RPMI7951 (cell line): ENCODE results near the gene AIG1. TPM values are rescaled to one million over a fixed set of nuclear protein-coding genes. Genes with fewer than 3 reads are reported as not detected.

Source experiments
- DNase-seq: peaks from one replicate; pipeline ENCODE4 v3.0.0-alpha.2; 2012; ENCODE audit warnings: low read depth
- total RNA-seq: library from RNA; depleted of rRNA; stranded (reverse); fragments of >200 nt; shearing (Covaris generic); gene quantifications from 2 replicates; pipeline ENCODE4 v1.2.3, GENCODE V29; 2014

AIG1 gene
- total RNA-seq, 1 experiment from 2014 or later = 112 TPM

DNA sequence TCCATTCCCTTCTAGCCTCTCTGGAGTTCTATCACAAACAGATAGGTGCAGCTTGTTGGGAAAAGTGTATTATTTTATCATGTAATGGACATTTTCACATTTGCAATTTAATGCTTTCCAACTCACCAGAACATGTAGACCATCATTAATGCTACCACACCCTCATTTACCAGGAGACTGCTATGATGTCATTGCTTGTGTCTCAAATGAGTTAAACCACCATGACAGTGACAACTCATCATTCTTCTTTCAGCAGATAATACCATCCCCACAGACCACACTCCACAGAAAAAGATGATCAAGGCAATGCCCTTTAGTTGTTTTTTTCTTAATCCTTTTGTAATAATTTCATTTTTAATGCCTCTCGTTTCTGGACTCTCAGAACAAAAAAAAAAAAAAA, 168.7 kb downstream of the AIG1 start:
- peak; percentile 17 for DNase-seq

GRCh38 chr6:143232849-143233248, 172.2 kb downstream of the AIG1 start:
- DNase-seq = peak; percentile 49

GRCh38 chr6:143233554-143234285, 173.0 kb downstream of the AIG1 start:
- no peak for DNase-seq

DNA sequence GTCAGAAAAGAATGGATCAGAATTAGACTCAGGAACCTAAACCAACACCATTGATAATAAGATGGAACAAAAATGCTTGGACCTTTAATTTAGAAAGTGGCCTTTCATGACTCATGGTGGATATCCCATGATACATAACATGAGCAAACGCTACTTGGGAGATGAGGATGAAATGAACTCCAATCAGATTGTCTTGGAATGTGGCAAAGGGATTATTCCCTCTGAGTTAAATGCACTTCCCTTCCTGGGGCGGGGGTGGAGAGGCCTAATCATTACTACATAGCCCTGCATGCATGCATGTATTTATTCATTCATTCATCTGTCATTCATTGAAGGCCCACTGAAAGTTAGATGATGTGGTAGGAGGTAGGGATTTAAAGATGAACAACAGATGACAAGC, 174.0 kb downstream of the AIG1 start:
- DNase-seq = peak; percentile 24

- peak; percentile 66 for DNase-seq
Observed at GRCh38 chr6:143236151-143236798, 175.6 kb downstream of the AIG1 start.

GRCh38 chr6:143238306-143238705, 177.6 kb downstream of the AIG1 start:
- DNase-seq = no peak

DNA sequence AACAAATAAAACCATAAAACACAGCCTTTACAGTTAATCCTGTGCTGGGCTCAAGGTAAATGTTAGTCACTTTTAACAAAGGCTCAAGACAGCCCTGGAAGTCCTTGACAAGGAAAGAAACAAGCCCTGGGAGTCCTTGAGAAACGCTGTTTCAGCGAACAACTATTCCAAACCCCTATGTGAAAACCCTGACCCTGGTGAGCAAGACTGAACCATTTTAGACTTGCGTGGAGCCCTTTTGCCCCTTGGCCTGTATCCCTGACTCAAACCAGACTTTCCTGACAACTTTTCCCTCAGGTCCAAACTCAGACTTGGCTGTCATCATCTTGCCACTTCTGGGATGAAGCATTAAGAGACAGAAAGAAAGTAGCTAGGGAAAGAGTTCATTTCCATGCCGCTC, 180.4 kb downstream of the AIG1 start:
- DNase-seq = no peak

GRCh38 chr6:143241911-143242310, 181.2 kb downstream of the AIG1 start:
- DNase-seq = no peak

GRCh38 chr6:143243786-143244185, 183.1 kb downstream of the AIG1 start:
- no peak for DNase-seq

GRCh38 chr6:143245656-143246055, 185.0 kb downstream of the AIG1 start:
- no peak for DNase-seq

DNA sequence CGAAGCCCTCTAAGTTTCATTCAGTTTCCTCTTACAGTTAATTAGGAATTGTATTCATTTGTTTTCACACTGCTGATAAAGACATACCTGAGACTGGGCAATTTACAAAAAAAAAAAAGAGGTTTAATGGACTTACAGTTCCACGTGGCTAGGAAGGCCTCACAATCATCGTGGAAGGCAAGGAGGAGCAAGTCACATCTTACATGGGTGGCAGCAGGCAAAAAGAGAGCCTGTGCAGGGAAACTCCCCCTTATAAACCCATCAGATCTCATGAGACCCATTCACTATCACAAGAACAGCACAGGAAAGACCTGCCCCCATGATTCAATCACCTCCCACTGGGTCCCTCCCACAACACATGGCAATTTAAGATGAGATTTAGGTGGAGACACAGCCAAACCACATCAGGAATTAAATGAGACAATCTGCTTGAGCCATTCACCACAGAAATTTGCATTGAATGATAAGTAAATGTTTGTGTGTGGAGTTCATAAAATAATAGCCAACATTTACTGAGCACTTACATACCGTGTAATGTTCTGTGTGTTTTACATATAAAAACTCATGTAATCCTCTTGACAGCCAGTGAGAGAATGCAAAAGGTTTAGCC, 185.6 kb downstream of the AIG1 start:
- peak; percentile 43 for DNase-seq

GRCh38 chr6:143247586-143247985, 186.9 kb downstream of the AIG1 start:
- no peak for DNase-seq

GRCh38 chr6:143248359-143248758, 187.7 kb downstream of the AIG1 start:
- no peak for DNase-seq

DNA sequence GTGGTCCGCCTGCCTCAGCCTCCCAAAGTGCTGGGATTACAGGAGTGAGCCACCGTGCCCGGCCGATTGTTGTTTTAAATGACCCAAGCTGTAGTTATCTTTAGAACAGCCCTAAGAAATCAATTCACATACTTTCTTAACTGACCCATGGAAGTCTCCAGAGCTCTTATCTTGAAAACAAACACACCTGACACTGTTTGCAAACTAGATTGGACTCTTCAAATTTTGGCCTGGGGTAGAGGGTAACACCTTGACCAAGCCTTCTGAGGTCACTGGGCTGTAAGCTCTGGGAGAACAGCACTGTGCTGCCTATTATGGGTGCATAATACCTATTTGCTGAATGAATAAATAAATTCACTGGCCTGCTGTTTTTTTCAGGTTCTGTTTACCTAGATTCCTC, 190.6 kb downstream of the AIG1 start:
- DNase-seq = no peak

DNA sequence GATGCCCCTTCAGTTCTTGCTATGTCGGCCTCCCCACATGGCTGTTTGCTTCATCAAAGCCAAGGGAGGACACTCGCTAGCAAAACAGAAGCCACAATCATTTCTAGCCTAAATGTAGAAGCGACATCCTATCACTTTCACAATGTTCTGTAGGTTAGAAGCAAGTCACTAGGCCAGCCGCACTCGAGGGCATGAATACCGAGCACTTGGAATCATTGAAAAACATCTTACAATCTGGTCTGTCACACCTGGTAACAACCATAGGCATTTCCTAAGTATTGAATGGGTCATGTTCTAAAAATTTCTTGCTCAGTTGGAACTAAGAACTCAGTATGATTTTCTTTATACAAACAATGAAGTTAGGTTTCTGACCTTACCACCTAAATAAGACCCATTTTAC, 192.3 kb downstream of the AIG1 start:
- no peak for DNase-seq

DNA sequence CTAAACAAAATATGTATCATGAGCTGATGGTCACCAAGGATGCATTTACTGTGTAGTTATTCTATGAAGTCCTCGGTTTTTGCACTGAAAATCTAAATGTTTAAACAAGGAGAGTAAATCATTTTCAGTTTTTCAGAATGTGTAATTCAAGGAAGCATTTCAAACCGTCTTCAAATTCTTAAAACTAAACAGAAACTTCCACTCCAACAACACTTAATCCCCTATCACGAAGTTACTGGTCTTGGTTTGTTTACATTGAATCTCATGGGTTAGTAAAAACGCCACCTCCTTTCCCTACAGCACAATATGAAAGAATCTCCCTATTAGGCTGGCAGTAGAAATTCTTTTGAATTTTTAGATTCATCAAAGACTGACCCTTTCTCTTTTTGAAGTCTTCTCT, 192.9 kb downstream of the AIG1 start:
- no peak for DNase-seq

- DNase-seq = no peak
Observed at GRCh38 chr6:143258945-143259344, 198.3 kb downstream of the AIG1 start.

DNA sequence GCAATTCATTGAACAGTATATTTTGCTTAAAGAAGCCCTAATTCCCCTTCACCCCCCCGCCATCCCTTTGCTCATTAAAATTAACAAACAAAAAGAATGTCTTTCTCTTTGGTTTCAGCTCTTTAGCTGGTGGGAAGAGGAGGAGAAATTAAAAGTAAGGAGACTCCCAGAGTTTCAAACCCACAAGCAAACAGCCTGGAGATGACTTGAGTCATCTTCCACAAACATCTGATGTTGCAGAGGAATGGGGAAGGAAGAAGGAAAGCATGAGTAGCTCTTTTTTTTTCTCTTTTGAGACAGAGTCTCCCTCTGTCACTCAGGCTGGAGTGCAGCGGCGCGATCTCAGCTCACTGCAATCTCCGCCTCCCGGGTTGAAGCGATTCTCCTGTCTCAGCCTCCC, 200.2 kb downstream of the AIG1 start:
- peak; percentile 57 for DNase-seq

GRCh38 chr6:143261899-143262436, 201.3 kb downstream of the AIG1 start:
- DNase-seq = no peak

DNA sequence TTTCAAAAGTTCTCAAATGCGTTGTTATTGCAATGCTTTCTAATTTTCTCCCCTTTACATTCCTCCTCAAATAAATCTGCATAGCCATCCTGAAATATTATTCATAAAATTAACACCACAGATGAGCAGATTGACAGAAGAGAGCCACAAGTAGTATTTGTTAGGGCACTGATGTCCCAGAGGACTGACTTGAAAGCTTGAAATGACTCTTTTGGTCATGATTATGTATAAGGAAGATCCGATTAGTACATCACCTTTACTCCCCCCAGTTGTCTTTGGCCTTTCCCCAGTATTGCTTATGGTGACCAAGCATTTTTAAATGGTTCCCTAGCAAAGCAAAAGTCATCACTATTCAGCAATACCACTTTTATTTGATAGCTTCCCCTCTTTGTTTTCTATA, 202.2 kb downstream of the AIG1 start:
- no peak for DNase-seq

DNA sequence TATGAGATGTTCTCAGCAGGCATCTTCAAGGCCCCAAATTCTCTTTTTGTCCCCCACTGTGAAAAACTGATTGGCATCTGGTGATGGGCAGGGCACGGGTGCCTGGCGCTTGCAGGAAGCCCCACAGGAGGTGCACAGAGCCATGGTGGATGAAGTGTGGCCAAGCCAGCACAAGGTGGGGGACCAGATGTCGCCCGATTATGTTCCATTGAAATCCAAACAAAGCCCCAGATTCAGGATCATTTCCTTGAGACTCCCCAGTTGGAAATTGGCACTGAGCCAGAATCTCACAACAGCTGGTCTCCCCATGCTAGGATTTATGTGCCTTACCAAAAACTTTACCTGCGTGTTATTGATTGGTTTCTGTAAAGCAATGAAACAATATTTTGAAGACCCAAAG, 203.7 kb downstream of the AIG1 start:
- no peak for DNase-seq

- DNase-seq = no peak
Observed at GRCh38 chr6:143264986-143265764, 204.5 kb downstream of the AIG1 start.
